Neural progenitor cell (in vitro differentiated cells): ENCODE results near the gene KLHL25.

Source experiments
- EZH2 ChIP-seq: fragments of 200-600 bp; sonication (generic); IDR thresholded peaks from 2 replicates; pipeline ENCODE4 v1.6.1; 2017; ENCODE audit warnings: antibody characterized with exemption, mild to moderate bottlenecking, moderate library complexity
- EZH2phosphoT487 ChIP-seq: fragments of 200-600 bp; sonication (generic); IDR thresholded peaks from 2 replicates; pipeline ENCODE4 v1.6.1; 2017; ENCODE audit warnings: antibody characterized with exemption
- TF ChIP-seq, protein P1 (sequence below): fragments of 200-600 bp; sonication (generic); IDR thresholded peaks from 2 replicates; pipeline ENCODE4 v1.5.1; 2017; ENCODE audit warnings: antibody characterized with exemption, mild to moderate bottlenecking

DNA sequence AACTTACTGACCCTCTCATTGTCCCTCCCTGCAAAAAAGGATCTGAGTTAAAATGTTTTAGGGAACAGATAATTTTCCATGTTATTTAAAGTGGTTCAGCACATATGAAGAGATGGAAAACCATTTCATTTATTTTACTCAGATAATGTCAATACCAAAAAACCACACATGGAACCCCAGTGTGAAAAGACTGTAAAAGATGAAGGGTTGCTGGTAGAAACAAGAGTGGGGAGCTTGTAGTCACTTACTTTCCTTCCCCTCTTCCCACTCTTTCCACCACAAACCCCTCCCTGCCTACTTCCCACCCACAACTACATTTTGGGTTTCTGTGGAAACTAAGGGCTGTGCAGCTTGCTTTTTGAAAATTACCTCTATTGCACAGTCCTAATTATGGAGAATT lies 18.5 kb upstream of the KLHL25 start:
- TF ChIP-seq, protein P1, sequence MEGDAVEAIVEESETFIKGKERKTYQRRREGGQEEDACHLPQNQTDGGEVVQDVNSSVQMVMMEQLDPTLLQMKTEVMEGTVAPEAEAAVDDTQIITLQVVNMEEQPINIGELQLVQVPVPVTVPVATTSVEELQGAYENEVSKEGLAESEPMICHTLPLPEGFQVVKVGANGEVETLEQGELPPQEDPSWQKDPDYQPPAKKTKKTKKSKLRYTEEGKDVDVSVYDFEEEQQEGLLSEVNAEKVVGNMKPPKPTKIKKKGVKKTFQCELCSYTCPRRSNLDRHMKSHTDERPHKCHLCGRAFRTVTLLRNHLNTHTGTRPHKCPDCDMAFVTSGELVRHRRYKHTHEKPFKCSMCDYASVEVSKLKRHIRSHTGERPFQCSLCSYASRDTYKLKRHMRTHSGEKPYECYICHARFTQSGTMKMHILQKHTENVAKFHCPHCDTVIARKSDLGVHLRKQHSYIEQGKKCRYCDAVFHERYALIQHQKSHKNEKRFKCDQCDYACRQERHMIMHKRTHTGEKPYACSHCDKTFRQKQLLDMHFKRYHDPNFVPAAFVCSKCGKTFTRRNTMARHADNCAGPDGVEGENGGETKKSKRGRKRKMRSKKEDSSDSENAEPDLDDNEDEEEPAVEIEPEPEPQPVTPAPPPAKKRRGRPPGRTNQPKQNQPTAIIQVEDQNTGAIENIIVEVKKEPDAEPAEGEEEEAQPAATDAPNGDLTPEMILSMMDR, result no peak
- TF ChIP-seq EZH2phosphoT487 (no peak), EZH2 (no peak)
